Dedifferentiated amniotic fluid mesenchymal stem cell (primary cell): ENCODE results near the gene TTC9.

Source experiments
- DNase-seq: peaks from one replicate; pipeline ENCODE4 v3.0.0-alpha.2; 2016; ENCODE audit errors: extremely low spot score

Gene TTC9

DNA sequence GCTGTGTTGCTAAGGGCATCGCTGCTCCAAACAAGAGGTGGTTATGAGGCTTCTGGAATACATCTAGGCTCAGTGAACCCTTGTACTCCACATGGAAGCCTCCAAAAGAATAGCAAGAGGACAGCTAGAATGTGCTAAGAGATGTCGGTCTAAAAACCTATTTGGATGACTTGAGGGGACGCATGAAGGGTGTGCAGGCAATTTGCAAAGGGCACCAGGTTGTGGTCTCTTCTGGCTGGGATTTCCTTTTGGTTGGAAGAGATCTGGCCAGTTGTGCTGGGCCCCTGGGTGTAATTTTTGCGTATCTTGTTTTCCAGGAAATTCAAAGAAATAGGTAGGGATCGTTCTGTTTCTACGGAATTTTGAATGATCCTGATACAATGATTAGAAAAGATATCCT, 4.2 kb downstream of the TTC9 start:
- DNase-seq: no peak

DNA sequence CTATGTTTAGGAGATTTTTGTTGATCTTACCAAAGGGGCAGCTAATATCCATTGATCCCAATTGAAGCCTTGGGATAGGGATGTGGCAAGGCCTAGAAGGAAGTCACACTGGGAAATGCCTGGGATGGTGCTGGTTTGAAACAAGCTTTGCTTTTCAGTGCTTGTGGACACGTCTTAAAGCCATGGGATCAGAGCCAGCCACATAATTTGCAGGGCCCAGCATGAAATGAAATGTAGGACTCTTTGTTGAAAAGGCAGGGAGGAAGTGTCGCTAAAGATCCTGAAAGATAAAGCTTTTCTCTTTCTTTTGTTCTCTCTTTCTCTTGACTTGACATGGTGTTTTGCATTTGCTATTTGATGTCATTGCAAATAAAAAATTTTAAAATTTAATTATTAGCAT, 5.0 kb downstream of the TTC9 start:
- no peak for DNase-seq

DNA sequence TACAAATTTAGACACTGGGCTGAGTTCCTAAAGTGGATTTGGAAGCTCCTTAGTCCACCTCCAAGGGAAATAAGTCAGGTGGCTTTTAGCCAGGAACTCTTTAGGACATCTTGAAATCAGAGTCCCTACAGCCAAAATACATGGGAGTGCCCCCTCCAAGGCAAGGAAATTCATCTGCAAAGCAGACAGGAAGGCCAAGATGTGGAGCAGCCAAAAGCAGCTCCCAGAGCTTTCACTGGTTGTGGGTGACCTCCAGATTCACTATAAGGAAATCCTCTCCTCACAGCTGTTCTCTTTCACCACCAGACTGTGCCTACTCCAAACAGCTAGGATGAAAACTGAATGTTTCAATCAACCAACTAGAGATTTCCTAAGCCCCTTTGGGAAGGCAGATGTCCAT, 6.6 kb downstream of the TTC9 start:
- no peak for DNase-seq

DNA sequence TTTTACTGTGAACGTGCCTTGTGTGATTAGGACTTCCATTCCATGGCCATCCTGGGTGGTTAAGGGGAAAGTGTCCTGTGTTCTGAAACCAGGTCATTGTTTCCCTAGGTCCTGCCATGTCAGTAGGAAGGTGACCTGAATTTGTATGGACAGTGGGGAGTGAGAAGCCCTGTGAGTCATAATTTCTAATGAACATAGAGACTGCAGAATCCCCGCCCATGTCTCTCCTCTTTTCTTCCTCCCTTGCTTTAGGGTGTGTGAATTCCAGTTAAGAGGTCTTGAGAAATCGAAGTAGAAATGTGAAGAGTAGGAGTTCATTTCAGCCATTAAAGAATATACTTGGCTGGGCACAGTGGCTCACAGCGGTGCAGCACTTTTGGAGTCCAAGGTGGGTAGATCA, 8.1 kb downstream of the TTC9 start:
- DNase-seq: no peak

DNA sequence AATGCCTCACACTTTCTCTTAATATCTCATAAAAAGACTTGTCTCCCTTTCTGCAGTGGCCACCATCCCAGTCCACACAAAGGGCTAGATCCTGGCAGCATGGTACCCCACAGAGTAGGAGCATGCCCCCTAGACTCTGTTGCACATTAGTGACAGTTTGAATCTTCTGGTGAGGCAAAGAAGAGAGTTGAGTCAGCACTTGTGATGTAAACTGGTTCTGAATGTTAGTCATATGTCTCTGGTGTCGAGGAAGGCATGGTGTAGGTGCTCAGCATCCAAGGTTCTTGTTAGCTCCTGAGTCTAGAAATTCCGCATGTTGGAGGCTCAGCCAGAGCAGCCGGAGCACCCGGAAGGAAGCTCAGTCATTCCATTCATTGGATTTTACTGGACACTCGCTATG, 9.8 kb downstream of the TTC9 start:
- no peak for DNase-seq

DNA sequence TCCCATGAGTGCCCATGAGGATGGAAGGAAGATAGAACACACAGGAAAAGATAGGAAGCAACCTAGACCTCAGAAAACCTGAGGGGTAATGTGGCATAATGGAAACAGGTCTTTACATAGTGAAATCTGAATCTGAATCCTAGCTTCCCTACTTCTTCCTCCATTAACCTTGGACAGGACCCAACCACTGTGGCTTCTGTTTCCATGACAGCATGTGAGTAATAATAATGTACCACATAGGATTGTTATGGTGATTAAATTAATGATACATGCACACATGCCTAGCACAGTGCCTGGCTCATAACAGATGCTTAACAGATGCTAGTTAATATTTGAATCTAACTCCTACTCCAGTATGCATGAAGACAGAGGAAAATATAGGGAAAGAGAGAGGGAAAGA, 11.2 kb downstream of the TTC9 start:
- DNase-seq: no peak

DNA sequence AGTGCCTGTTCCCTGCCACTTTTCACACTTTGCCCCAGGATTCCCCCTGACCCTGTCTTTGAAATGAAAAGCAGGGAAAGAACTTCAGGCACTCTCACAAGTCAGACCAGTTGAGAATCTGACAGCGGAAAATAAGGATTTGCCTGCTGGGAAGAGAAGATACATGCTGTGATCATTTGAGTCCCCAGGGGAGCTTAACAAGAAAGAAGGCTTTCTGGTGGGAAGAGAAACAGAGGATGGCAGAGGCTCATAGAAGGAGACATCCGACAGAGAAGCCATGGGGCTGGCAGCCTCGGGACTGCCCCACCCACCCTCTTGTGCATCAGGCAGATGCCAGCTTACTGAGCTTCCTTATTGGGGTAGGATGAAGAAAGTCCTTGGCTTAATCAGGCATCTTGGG, 11.9 kb downstream of the TTC9 start:
- no peak for DNase-seq

DNA sequence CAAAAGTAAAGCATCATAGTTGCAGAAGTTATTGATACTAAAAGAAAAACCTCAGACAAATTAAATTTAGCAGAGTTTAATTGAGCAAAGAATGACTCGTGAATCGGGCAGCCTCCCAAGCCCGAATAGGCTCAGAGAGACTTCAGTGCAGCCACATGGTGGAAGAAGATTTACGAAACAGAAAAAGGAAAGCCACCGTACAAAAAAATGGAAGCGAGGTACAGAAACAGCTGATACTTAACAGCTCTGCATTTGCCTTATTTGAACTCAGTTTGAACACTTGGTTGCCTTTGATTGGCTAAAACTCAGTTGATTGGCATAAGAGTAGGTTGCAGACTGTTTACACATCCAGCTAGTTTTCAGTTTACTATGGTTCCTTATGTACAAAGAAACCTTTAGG, 12.9 kb downstream of the TTC9 start:
- DNase-seq: no peak

DNA sequence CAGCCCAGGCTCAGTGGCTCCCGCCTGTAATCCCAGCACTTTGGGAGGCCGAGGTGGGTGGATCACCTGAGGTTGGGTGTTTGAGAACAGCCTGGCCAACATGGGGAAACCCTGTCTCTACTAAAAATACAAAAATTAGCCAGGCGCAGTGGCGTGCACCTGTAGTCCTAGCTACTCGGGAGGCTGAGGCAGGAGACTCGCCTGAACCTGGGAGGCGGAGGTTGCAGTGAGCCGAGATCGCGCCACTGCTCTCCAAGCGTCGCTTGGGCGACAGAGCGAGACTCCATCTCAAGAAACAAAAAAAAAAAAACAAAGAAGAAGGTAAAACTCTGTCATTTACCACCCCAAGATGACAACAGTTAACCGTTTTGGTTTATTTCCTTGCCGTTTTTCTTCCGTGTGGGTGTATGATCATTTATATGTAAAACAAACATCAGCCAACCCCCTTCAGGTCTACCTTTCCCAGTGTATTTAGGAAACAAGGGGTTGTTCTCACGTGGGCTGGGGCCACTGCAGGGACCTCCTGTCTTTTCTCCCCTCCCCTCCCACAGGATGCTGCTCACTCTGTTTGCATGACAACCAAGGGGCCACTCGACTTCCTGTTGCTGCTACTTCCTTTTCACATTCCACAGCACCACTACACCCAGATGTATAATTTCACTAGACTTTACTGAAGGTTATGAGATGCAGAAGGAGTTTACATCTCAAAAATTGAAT, 13.6 kb downstream of the TTC9 start:
- no peak for DNase-seq

DNA sequence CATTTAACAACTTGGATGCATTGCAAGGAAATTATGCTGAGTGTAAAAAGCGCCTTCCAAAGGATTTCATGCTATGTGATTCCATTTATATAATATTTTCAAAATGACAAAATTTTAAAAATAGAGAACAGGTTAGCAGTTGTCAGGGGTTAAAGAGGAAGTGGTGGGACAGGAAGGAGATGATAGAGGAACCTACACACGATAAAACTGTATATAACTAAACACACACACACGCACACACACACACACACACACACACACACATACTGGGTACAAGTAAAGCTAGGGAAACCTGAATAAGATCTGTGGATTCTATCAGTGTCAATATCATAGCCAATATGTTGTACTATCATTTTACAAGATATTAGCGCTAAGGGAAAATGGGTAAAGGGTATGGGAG, 17.2 kb downstream of the TTC9 start:
- DNase-seq: no peak

DNA sequence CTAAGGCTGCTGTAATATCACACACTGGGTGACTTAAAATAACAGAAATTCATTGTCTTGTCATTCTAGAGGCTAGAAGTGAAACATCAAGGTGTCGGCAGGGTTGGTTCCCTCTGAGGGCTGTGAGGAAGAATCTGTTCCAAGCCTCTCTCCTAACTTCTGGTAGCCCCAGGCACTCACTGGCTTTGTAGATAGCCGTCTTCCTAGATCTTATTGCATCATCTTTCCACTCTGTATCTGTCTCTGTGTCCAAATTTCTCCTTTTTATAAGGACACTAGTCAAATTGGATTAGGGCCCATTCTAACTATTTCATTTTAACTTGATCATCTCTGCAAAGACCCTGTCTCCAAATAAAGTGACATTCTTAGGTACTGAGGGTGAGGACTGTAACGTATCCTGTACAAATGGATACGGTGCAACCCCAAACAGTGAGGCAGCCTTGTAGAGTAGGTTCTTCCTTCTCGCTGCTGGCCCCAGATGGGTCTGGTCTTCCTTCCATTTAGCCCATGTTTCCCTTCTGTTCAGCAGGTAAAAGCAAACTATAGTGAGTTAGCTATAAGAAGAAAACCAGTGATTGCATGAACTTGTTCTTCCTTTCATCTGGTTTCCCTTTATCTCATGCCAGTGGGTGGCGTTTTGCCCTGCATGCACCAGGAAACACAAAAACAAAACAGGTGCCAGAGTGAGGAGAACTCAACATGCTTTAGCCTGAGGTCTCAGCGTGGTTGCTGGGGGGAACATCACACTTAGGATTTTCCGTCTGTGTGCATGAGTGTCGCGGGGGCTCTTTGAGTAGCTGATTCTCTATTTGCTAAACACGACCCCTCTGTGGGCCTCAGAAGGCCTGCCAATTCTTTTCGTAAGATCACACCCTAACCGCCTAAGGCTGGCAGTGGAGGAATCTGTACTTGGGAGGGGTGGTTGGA, 19.5 kb downstream of the TTC9 start:
- DNase-seq: no peak

DNA sequence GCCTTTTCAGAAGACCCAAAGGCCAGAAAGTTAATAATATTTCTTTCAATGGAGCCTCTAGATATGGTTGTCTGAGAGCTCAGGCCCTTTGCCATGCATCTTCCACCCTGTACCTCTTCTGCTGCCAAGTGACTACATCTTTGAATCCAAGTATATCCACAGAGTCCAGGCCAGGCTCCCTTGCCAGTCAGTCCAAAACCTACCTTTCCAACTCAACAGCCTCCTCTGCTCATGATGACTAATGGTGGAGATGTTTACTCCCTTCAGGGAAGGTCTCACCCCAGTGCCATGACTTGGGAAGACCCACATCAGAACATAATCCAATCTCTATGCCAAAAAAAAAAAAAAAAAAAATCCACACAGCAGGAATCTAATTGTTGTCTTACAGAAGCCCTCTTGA, 20.4 kb downstream of the TTC9 start:
- no peak for DNase-seq

DNA sequence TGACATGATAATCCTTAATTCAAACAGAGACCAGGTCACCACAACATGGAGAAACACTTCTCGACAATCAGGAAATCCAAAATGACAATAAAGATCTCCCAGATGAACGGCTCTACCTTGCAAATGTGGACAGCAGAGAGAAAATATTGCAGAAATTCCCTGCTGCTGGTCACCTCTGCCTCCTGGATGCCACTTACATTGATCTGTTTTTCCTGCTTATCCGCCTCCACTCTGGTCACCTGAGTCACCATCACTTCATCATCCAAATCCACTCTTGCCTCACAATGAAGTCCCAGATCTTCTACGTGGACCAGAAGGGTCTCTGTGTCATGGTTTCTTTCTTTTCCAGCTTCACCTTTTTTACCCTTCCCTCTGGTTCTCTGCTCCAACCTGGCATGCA, 21.1 kb downstream of the TTC9 start:
- DNase-seq: no peak

DNA sequence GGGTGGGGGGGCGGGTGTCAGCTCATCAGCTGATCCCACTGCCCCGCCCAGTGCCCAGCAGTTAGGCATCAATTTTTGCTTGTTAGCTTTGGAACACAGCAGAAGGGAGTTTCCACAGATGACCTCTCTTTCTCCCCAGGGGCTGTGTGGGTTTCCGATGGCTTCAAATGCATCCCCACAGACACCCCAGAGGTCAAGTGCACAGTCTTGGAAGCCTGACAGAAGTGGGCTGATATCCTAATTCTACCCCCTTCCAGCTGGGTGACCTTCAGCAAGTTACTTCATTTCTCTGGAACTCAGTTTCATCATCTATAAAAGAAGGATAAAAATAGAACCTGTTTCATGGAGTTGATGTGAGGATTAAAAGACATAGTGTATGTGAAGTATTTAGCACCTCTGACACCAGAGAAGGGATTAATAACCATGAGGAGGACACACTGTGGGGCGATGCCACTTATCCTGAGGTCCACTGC, 22.0 kb downstream of the TTC9 start:
- DNase-seq: no peak

DNA sequence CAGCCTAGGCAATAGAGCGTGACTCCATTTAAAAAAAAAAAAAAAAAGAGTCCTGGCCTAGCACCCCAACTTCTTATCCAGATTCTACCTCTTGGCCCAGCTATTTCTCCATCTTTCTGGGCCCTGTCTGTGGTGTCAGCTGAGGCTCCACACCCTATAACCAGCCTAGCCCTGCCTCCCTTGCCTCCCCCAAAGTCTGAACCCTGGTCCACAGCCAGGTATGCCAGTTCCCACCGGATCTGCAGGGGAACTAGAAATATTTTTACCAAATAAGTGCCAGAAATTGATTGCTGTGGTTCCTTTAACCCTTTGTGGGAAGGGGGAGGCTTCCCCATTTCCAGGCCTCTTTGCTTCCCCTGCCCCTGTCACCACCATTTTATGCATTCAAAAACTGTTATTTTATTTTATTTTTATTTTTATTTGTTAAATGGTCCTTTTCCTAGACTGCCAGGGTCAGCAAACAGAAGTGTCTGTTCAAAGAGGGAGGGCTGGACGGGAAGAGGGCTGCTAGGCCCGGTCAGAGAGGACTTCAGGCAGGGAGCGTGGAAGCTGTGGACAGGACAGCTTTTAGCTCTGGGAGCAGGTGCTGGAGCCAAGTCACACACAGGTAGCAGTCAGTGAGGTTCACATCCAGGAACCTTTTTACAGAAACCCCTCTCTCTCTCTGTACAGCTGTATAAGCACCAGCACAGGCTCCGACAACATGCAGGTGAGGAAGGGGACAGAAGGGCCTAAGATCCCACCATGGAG, 23.2 kb downstream of the TTC9 start:
- DNase-seq: no peak

DNA sequence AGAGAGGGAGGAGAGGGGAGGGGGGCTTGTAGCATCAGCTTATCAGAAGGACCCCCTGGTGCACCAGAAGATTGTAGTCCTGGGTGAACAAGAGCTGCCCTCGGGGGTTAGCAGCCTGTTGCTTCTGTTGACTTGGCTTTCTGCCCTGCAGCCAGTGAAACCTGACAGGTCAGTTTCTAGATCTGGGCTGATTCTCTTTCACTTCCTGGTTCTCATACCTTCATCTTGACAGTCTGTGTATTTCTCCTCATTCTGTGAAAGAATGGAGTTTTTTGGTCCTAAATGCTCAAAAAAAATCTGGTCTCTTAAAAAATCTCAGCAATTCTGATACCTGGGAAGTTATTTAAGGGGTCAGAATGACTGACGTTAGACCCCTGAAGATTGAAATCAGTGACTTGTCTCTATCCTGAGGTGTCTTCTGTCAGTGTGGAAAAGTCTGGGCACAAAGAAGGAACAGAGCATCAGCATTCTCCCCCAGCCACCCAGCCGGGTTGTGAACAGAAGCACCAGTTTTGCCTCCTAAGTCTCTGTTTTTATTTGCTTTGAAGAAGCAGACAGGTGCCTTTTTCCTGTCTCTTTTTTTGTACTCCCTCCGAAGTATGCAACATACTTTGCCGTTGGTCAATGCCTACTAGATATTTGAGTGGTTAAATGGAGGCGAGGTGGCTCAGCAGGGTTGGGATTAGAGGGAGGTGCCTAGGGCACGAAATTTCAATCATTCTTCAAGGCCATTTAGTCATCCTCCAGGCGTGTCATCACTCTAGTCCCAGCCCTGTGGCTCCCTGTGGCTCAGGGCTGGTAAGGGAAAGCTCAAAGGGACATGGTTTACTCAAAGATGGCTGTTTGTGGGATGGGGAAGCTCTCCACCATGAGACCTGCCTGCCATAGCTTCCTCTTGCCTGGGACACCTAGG, 24.0 kb downstream of the TTC9 start:
- DNase-seq: no peak

DNA sequence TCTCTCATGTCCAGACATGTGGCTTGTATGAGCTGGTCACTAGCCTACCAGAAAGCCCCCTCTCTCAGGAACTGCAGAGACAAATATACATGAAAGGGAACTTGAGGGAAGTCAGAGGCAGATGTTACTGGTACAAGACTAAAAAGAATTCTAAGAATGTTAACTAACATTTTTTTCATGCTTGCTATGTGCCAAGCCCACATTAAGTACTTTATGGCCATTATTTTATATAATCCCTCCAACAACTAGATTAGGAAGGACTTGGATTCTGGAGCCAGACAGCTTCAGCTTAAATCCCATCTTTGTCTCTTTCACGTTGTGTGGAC, 24.6 kb downstream of the TTC9 start:
- no peak for DNase-seq

DNA sequence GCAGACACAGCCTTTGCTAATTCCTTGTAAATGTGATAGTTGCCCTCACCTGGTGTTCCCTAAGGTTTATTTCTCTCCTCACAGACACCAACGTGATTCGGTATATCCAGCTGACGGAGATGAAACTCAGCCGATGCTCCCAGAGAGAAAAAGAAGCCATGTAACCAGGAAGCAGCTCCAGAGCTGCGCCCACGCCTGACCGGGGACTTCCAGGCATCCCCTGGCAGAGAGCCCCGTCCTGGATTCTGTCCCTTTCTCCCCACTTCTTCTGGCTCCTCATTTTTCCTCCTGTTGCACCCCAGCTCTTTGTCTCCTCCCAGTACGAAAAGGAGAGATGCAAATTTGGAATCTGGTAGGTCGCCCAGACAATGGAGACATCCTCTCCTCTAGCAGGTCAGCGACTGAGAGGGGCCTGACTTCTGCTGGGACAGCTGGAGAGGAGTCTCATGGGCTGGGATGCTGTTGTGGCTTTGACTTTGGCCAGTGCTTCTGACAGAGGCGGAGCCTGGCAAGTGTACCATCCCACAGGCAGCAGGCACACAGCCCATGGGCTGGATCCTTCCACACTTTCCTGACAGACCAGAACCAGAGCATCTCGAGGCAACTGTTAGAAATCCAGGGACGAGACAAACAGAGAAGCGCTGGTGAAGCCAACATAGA, 29.4 kb downstream of the TTC9 start:
- DNase-seq: no peak

DNA sequence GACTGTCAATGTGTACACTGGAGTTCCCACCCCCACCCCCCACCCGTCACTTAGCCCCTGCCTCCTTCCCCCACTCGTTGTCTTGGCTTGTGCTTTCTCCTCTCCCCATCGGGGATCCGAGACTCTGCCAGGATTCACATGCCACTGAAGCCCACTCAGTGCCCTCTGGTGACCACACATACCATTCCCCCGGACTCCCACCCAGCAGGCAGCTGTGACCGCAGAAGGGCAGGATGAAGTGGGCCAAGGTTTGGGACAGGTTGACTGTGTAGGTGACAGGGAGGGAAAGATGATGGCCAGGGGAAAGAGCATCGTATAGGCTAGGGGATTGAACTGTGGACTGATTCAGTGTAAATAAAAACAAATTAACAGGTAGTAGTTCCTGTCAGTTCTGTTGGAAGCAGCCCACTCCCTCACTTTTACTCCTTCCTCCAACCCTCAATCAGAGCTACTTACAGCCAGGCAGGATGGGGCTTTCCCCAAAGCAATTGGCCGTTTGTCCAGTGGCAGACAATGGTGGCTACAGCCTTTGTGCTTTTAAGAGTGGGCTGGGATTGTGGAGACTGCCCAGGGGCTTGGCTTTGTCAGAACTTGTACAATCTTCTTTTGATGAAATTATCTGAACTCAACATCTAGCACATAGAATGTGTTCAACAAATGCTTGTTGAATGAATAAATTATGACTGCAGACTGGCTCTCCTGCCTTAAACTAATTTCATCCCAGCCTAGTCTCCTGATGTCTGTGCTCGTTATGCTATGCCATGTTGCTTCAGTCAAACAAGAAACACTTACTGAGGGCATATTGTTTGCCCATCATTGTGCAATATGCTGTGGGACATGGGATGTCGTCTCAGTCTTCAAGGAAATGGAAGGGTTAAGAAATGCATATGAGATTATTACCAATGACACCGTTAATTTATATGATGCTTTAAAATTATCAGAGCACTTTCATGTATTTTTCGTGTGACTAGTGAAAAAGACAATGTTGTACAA, 30.2 kb downstream of the TTC9 start:
- DNase-seq: no peak

DNA sequence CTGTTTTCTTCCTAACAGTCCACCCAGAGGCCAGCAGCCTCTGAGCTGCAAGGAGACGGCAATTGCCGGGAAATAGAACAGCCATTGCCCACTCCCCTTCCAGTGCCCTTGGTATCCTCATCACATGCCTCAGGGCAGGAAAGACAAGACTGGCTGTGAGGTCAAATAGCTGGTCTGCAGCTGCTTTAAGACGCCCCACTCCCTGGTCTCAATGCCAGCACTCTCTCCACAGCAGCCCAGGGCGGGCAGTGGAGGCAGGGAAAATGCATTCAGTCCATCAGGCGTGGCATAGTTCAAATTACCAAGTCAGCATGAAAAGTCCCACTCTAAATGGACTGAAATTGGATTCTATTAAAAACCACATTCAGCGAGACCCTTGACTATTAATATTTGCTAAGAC, 35.6 kb downstream of the TTC9 start:
- DNase-seq: no peak
